ENCODE measurements around the gene LSG1.

LSG1 gene

GRCh38 chr3:194617827-194618226 is 54.2 kb downstream of the LSG1 start:
- H3K9me2 ChIP-seq (replicated peaks; ENCODE audit: low read depth, low read length) = no peaks in the 10 kb centered on the region
- no peaks in the 10 kb centered on the region for H3K36me3 ChIP-seq (ENCODE audit: insufficient read depth, low read length)
- peaks cover 15% of the 10 kb centered on the region for H3K4me1 ChIP-seq (ENCODE audit: insufficient read depth, low read length, poor library complexity, severe bottlenecking)
- no peaks in the 10 kb centered on the region for H3K79me2 ChIP-seq (ENCODE audit: insufficient read depth, low read length)
- H2AFZ ChIP-seq (ENCODE audit: low read length) = no peak overlapping the region
- H3K9ac ChIP-seq (ENCODE audit: low read depth, low read length, poor library complexity, severe bottlenecking) = no peak overlapping the region
- no peaks in the 10 kb centered on the region for H3F3A ChIP-seq (ENCODE audit: low read depth)
- no peak for TF ChIP-seq EZH2phosphoT487 (IDR thresholded peaks at IDR 0.05; ENCODE audit: borderline replicate concordance)
- no peak for TF ChIP-seq CTCF (conservative IDR thresholded peaks at IDR 0.05; ENCODE audit: low read length)
- no peak overlapping the region for H3K4me2 ChIP-seq (ENCODE audit: low read depth, low read length, poor library complexity, severe bottlenecking)
- H3K9me3 ChIP-seq (ENCODE audit: insufficient read depth, low read depth, low read length) = no peaks in the 10 kb centered on the region
- H3K4me3 ChIP-seq (ENCODE audit: low read length, poor library complexity, severe bottlenecking) = no peak overlapping the region
- no peaks in the 10 kb centered on the region for H3K27me3 ChIP-seq (ENCODE audit: insufficient read depth, low read length, poor library complexity, severe bottlenecking)
- no peaks in the 10 kb centered on the region for H4K20me1 ChIP-seq (ENCODE audit: insufficient read depth, low read length, poor library complexity, severe bottlenecking)

GRCh38 chr3:194617143-194617671 is 54.8 kb downstream of the LSG1 start:
- Histone ChIP-seq H3K9me3 (ENCODE audit: insufficient read depth, low read depth, low read length) (no peaks in the 10 kb centered on the region), H3K36me3 (ENCODE audit: insufficient read depth, low read length) (no peaks in the 10 kb centered on the region), H4K20me1 (ENCODE audit: insufficient read depth, low read length, poor library complexity, severe bottlenecking) (no peaks in the 10 kb centered on the region), H3K27me3 (ENCODE audit: insufficient read depth, low read length, poor library complexity, severe bottlenecking) (no peaks in the 10 kb centered on the region), H3F3A (ENCODE audit: low read depth) (no peaks in the 10 kb centered on the region), H2AFZ (ENCODE audit: low read length) (no peak overlapping the region), H3K4me2 (ENCODE audit: low read depth, low read length, poor library complexity, severe bottlenecking) (no peak overlapping the region), H3K4me3 (ENCODE audit: low read length, poor library complexity, severe bottlenecking) (no peak overlapping the region), H3K9me2 (replicated peaks; ENCODE audit: low read depth, low read length) (no peaks in the 10 kb centered on the region), H3K4me1 (ENCODE audit: insufficient read depth, low read length, poor library complexity, severe bottlenecking) (peaks cover 14% of the 10 kb centered on the region), H3K79me2 (ENCODE audit: insufficient read depth, low read length) (no peaks in the 10 kb centered on the region), H3K9ac (ENCODE audit: low read depth, low read length, poor library complexity, severe bottlenecking) (no peak overlapping the region)
- TF ChIP-seq EZH2phosphoT487 (IDR thresholded peaks at IDR 0.05; ENCODE audit: borderline replicate concordance) = no peak
- TF ChIP-seq CTCF (conservative IDR thresholded peaks at IDR 0.05; ENCODE audit: low read length) = no peak

- no peaks in the 10 kb centered on the region for H3K4me1 ChIP-seq (ENCODE audit: insufficient read depth, low read length, poor library complexity, severe bottlenecking)
Observed at GRCh38 chr3:194615226-194615625, 56.8 kb downstream of the LSG1 start.

More at GRCh38 chr3:194615226-194615625, 56.8 kb downstream of the LSG1 start:
- no peaks in the 10 kb centered on the region for H3K27me3 ChIP-seq (ENCODE audit: insufficient read depth, low read length, poor library complexity, severe bottlenecking)
- no peaks in the 10 kb centered on the region for H3K79me2 ChIP-seq (ENCODE audit: insufficient read depth, low read length)
- no peak overlapping the region for H3K4me3 ChIP-seq (ENCODE audit: low read length, poor library complexity, severe bottlenecking)
- no peak overlapping the region for H3K9ac ChIP-seq (ENCODE audit: low read depth, low read length, poor library complexity, severe bottlenecking)
- no peaks in the 10 kb centered on the region for H3F3A ChIP-seq (ENCODE audit: low read depth)
- no peaks in the 10 kb centered on the region for H3K36me3 ChIP-seq (ENCODE audit: insufficient read depth, low read length)
- no peaks in the 10 kb centered on the region for H3K9me2 ChIP-seq (replicated peaks; ENCODE audit: low read depth, low read length)
- TF ChIP-seq EZH2phosphoT487 (IDR thresholded peaks at IDR 0.05; ENCODE audit: borderline replicate concordance) (no peak), CTCF (conservative IDR thresholded peaks at IDR 0.05; ENCODE audit: low read length) (no peak)
- no peaks in the 10 kb centered on the region for H3K9me3 ChIP-seq (ENCODE audit: insufficient read depth, low read depth, low read length)
- no peaks in the 10 kb centered on the region for H4K20me1 ChIP-seq (ENCODE audit: insufficient read depth, low read length, poor library complexity, severe bottlenecking)
- H3K4me2 ChIP-seq (ENCODE audit: low read depth, low read length, poor library complexity, severe bottlenecking) = no peak overlapping the region
- H2AFZ ChIP-seq (ENCODE audit: low read length) = no peak overlapping the region

Measured in Loucy (cell line).